HepG2 (cell line): ENCODE measurements around the gene ZNF8. TPM values are rescaled to one million over a fixed set of nuclear protein-coding genes. Genes with fewer than 3 reads are reported as not detected.

ENCODE experiments used
- AHR ChIP-seq: IDR thresholded peaks from 2 replicates; pipeline ENCODE4 v1.6.1; 2018; ENCODE audit warnings: missing genetic modification reagents, missing compliant biosample characterization
- HOXA7 ChIP-seq: sonication (generic); formaldehyde crosslinking; IDR thresholded peaks from 2 replicates; pipeline ENCODE4 v1.8.1; 2022; ENCODE audit warnings: mild to moderate bottlenecking, missing genetic modification reagents, moderate library complexity
- MAF1 ChIP-seq: sonication (generic); formaldehyde crosslinking; IDR thresholded peaks from 2 replicates; pipeline ENCODE4 v1.5.0; 2020; ENCODE audit warnings: missing genetic modification reagents, borderline replicate concordance
- MAFK ChIP-seq, 2 experiments: IDR thresholded peaks in 1 of 2; conservative IDR thresholded peaks in 1 of 2; 2 replicates each; pipeline ENCODE4 v1.6.1; 2011; ENCODE audit warnings: improper control_type of control experiment in 2 of 2, low read length in 2 of 2
- MIER3 ChIP-seq: IDR thresholded peaks from 2 replicates; pipeline ENCODE4 v1.6.1; 2016; ENCODE audit warnings: missing compliant biosample characterization, borderline replicate concordance
- NCOA2 ChIP-seq: sonication (generic); formaldehyde crosslinking; IDR thresholded peaks from 2 replicates; pipeline ENCODE4 v1.8.0; 2022; ENCODE audit warnings: inconsistent platforms
- PAWR ChIP-seq: sonication (generic); formaldehyde crosslinking; IDR thresholded peaks from 2 replicates; pipeline ENCODE4 v1.4.0; 2020; ENCODE audit warnings: missing genetic modification reagents, mild to moderate bottlenecking, borderline replicate concordance
- RBM39 ChIP-seq: fragments of 200-400 bp; formaldehyde crosslinking; IDR thresholded peaks from one replicate; pipeline ENCODE4 v1.6.1; 2018; ENCODE audit warnings: antibody characterized with exemption, mild to moderate bottlenecking, low read depth, low read length; ENCODE audit not compliant: poor library complexity, severe bottlenecking
- RCOR2 ChIP-seq: IDR thresholded peaks from 2 replicates; pipeline ENCODE4 v1.6.1; 2016; ENCODE audit warnings: missing biosample characterization, missing genetic modification reagents
- SNAI1 ChIP-seq: sonication (generic); formaldehyde crosslinking; IDR thresholded peaks from 2 replicates; pipeline ENCODE4 v1.5.0; 2020; ENCODE audit warnings: mild to moderate bottlenecking, missing genetic modification reagents, borderline replicate concordance
- STAT5B ChIP-seq: sonication (generic); formaldehyde crosslinking; IDR thresholded peaks from 2 replicates; pipeline ENCODE4 v1.4.0; 2020; ENCODE audit warnings: missing genetic modification reagents
- SYNCRIP ChIP-seq: fragments of 200-400 bp; formaldehyde crosslinking; IDR thresholded peaks from 2 replicates; pipeline ENCODE4 v1.6.1; 2018; ENCODE audit warnings: mild to moderate bottlenecking, low read depth, low read length; ENCODE audit not compliant: insufficient read depth
- ZFP36 ChIP-seq: fragments of 150-350 bp; IDR thresholded peaks from 2 replicates; pipeline ENCODE4 v1.6.1; 2018; ENCODE audit warnings: borderline replicate concordance, low read length, low read depth; ENCODE audit not compliant: partially characterized antibody
- ZNF124 ChIP-seq: sonication (generic); formaldehyde crosslinking; IDR thresholded peaks from 2 replicates; pipeline ENCODE4 v1.4.0; 2020; ENCODE audit warnings: missing genetic modification reagents
- ZNF441 ChIP-seq: sonication (generic); formaldehyde crosslinking; IDR thresholded peaks from 2 replicates; pipeline ENCODE4 v1.7.0; 2021; ENCODE audit warnings: missing genetic modification reagents, borderline replicate concordance
- ZNF549 ChIP-seq: sonication (generic); formaldehyde crosslinking; IDR thresholded peaks from 2 replicates; pipeline ENCODE4 v1.5.0; 2020; ENCODE audit warnings: missing genetic modification reagents
- ZNF761 ChIP-seq: sonication (generic); formaldehyde crosslinking; conservative IDR thresholded peaks from 2 replicates; pipeline ENCODE4 v1.4.0; 2020; ENCODE audit warnings: mild to moderate bottlenecking, missing genetic modification reagents
- ZNF768 ChIP-seq: sonication (generic); formaldehyde crosslinking; IDR thresholded peaks from 2 replicates; pipeline ENCODE4 v1.4.0; 2020; ENCODE audit warnings: missing genetic modification reagents
- polyA plus RNA-seq, 8 experiments: library from polyadenylated mRNA; depleted of rRNA in 3 of 8; stranded (reverse) in 7 of 8; unstranded in 1 of 8; fragments of >200 nt; fragmentation: Illumina TruSeq in 4 of 8; extraction: Trizol in 4 of 8; gene quantifications; 2 replicates each; pipeline versions ENCODE4 v1.2.1 to v1.2.3, GENCODE V29; 2011 to 2016; ENCODE audit warnings: low read depth in 4 of 8, missing spikeins in 1 of 8, mixed read lengths in 1 of 8; ENCODE audit not compliant: insufficient read depth in 1 of 8
- total RNA-seq, 5 experiments: library from RNA; depleted of rRNA; stranded (reverse); fragments of >200 nt; fragmentation: Illumina TruSeq; extraction: Trizol; gene quantifications; 2 replicates each; pipeline ENCODE4 v1.2.3, GENCODE V29; 2016; ENCODE audit warnings: low read depth in 1 of 5
- TF ChIP-seq, protein P1 (sequence below): sonication (generic); formaldehyde crosslinking; IDR thresholded peaks from 2 replicates; pipeline ENCODE4 v1.5.1; 2020; ENCODE audit warnings: mild to moderate bottlenecking, missing genetic modification reagents, moderate library complexity
- TF ChIP-seq, protein P2 (sequence below): sonication (generic); formaldehyde crosslinking; IDR thresholded peaks from 2 replicates; pipeline ENCODE4 v1.5.1; 2020; ENCODE audit warnings: mild to moderate bottlenecking, moderate library complexity, missing genetic modification reagents
- TF ChIP-seq, protein P3 (sequence below): IDR thresholded peaks from 2 replicates; pipeline ENCODE4 v1.6.1; 2018; ENCODE audit warnings: missing genetic modification reagents
- TF ChIP-seq, protein P4 (sequence below): sonication (generic); formaldehyde crosslinking; IDR thresholded peaks from 2 replicates; pipeline ENCODE4 v1.4.0; 2020; ENCODE audit warnings: missing genetic modification reagents

ZNF8 gene
- total and polyA plus RNA-seq, 2 of the 13 experiments (the other 11 are each of a cell fraction or from before 2014, with no cell fraction given) = 3.1 to 3.3 TPM

DNA sequence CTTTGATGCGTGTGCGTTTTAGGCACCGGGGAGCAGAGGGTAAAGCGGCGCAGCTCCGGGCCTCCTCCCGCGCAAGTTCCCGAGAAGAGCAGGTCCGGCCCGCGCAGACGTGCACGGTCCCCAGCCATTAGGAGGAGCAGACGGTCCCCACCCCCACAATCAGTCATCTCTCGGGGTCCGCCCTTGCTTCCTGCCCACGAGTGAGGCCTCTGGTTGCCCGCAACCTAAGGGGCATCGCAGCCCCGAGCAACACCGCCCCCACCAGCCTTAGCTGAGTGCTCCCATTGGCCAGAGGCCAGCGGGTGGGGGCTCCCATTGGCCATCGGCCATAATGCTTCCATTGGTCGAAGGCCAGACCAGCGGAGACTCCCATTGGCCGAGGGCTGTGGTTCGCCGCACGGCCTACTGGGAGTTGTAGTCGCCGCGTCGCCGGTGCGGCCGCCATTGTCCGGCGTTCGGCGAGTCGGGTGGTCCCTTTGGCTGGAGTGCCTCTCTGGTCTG is at the start of gene ZNF8 (continued):
- peak; percentile 31; the same call in 1 of the 2 replicates for TF ChIP-seq MIER3 (CRISPR knock-in tag)
- TF ChIP-seq RCOR2 (CRISPR knock-in tag) = 0 out of 2 replicates have a peak, but pooled peaks have one; percentile 30
- TF ChIP-seq MAFK (conservative IDR thresholded peaks at IDR 0.05 in 1 of 2, IDR thresholded peaks at IDR 0.05 in 1 of 2; ENCODE audit: low read length in 2 of 2) = no peak
- TF ChIP-seq NCOA2 (CRISPR knock-in tag) = peak; percentile 6; the same call in 1 of the 2 replicates
- 0 out of 2 replicates have a peak, but pooled peaks have one; percentile 39 for TF ChIP-seq SNAI1
- no peak for TF ChIP-seq STAT5B (CRISPR knock-in tag)
- peak; percentile 46 for TF ChIP-seq RBM39
- no peak for TF ChIP-seq ZNF124 (CRISPR knock-in tag)
- no peak for TF ChIP-seq ZFP36
- TF ChIP-seq MAF1 (CRISPR knock-in tag) = no peak
- TF ChIP-seq, protein P1, sequence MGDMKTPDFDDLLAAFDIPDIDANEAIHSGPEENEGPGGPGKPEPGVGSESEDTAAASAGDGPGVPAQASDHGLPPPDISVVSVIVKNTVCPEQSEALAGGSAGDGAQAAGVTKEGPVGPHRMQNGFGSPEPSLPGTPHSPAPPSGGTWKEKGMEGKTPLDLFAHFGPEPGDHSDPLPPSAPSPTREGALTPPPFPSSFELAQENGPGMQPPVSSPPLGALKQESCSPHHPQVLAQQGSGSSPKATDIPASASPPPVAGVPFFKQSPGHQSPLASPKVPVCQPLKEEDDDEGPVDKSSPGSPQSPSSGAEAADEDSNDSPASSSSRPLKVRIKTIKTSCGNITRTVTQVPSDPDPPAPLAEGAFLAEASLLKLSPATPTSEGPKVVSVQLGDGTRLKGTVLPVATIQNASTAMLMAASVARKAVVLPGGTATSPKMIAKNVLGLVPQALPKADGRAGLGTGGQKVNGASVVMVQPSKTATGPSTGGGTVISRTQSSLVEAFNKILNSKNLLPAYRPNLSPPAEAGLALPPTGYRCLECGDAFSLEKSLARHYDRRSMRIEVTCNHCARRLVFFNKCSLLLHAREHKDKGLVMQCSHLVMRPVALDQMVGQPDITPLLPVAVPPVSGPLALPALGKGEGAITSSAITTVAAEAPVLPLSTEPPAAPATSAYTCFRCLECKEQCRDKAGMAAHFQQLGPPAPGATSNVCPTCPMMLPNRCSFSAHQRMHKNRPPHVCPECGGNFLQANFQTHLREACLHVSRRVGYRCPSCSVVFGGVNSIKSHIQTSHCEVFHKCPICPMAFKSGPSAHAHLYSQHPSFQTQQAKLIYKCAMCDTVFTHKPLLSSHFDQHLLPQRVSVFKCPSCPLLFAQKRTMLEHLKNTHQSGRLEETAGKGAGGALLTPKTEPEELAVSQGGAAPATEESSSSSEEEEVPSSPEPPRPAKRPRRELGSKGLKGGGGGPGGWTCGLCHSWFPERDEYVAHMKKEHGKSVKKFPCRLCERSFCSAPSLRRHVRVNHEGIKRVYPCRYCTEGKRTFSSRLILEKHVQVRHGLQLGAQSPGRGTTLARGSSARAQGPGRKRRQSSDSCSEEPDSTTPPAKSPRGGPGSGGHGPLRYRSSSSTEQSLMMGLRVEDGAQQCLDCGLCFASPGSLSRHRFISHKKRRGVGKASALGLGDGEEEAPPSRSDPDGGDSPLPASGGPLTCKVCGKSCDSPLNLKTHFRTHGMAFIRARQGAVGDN = peak; percentile 79; the same call in 1 of the 2 replicates
- no peak for TF ChIP-seq SYNCRIP
- no peak for TF ChIP-seq AHR (CRISPR knock-in tag)
- TF ChIP-seq ZNF441 (CRISPR knock-in tag) = peak; percentile 69; the same call in 1 of the 2 replicates
- 0 out of 2 replicates have a peak, but pooled peaks have one; percentile 24 for TF ChIP-seq PAWR (CRISPR knock-in tag)
- no peak for TF ChIP-seq HOXA7 (CRISPR knock-in tag)
- TF ChIP-seq ZNF761 (CRISPR knock-in tag) = peak; percentile 46; the same call in 1 of the 2 replicates
- TF ChIP-seq, protein P2, sequence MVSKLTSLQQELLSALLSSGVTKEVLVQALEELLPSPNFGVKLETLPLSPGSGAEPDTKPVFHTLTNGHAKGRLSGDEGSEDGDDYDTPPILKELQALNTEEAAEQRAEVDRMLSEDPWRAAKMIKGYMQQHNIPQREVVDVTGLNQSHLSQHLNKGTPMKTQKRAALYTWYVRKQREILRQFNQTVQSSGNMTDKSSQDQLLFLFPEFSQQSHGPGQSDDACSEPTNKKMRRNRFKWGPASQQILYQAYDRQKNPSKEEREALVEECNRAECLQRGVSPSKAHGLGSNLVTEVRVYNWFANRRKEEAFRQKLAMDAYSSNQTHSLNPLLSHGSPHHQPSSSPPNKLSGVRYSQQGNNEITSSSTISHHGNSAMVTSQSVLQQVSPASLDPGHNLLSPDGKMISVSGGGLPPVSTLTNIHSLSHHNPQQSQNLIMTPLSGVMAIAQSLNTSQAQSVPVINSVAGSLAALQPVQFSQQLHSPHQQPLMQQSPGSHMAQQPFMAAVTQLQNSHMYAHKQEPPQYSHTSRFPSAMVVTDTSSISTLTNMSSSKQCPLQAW (CRISPR knock-in tag) = peak; percentile 78; the same call in 1 of the 2 replicates
- TF ChIP-seq, protein P3, sequence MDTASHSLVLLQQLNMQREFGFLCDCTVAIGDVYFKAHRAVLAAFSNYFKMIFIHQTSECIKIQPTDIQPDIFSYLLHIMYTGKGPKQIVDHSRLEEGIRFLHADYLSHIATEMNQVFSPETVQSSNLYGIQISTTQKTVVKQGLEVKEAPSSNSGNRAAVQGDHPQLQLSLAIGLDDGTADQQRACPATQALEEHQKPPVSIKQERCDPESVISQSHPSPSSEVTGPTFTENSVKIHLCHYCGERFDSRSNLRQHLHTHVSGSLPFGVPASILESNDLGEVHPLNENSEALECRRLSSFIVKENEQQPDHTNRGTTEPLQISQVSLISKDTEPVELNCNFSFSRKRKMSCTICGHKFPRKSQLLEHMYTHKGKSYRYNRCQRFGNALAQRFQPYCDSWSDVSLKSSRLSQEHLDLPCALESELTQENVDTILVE (CRISPR knock-in tag) = peak; percentile 74
- no peak for TF ChIP-seq ZNF549 (CRISPR knock-in tag)
- TF ChIP-seq ZNF768 (CRISPR knock-in tag) = no peak; the same call in 1 of the 2 replicates
- TF ChIP-seq, protein P4, sequence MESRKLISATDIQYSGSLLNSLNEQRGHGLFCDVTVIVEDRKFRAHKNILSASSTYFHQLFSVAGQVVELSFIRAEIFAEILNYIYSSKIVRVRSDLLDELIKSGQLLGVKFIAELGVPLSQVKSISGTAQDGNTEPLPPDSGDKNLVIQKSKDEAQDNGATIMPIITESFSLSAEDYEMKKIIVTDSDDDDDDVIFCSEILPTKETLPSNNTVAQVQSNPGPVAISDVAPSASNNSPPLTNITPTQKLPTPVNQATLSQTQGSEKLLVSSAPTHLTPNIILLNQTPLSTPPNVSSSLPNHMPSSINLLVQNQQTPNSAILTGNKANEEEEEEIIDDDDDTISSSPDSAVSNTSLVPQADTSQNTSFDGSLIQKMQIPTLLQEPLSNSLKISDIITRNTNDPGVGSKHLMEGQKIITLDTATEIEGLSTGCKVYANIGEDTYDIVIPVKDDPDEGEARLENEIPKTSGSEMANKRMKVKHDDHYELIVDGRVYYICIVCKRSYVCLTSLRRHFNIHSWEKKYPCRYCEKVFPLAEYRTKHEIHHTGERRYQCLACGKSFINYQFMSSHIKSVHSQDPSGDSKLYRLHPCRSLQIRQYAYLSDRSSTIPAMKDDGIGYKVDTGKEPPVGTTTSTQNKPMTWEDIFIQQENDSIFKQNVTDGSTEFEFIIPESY = no peak
